WTC11 (cell line): ENCODE results near the gene RARA.

Source experiments
- CREM ChIP-seq: sonication (generic); formaldehyde crosslinking; IDR thresholded peaks from 2 replicates; pipeline ENCODE4 v1.8.1; 2022; ENCODE audit warnings: mild to moderate bottlenecking, missing genetic modification reagents, moderate library complexity
- NR1H2 ChIP-seq: sonication (generic); formaldehyde crosslinking; IDR thresholded peaks from 2 replicates; pipeline ENCODE4 v1.9.0; 2021; ENCODE audit warnings: mild to moderate bottlenecking, moderate library complexity, missing genetic modification reagents
- NR2C2 ChIP-seq: sonication (generic); formaldehyde crosslinking; IDR thresholded peaks from 2 replicates; pipeline ENCODE4 v1.8.0; 2022; ENCODE audit warnings: mild to moderate bottlenecking, missing genetic modification reagents
- TCF7 ChIP-seq: sonication (generic); formaldehyde crosslinking; IDR thresholded peaks from 2 replicates; pipeline ENCODE4 v1.8.0; 2022; ENCODE audit warnings: mild to moderate bottlenecking, low read depth, missing genetic modification reagents, moderate library complexity
- TP53 ChIP-seq: sonication (generic); formaldehyde crosslinking; IDR thresholded peaks from 2 replicates; pipeline ENCODE4 v1.8.1; 2023; ENCODE audit warnings: mild to moderate bottlenecking, missing genetic modification reagents
- TF ChIP-seq, protein P1 (sequence below): fragments of 200-600 bp; IDR thresholded peaks from 2 replicates; pipeline ENCODE4 v1.8.0; 2022; ENCODE audit warnings: antibody characterized with exemption
- TF ChIP-seq, protein P2 (sequence below): sonication (generic); formaldehyde crosslinking; IDR thresholded peaks from 2 replicates; pipeline ENCODE4 v1.8.0; 2023; ENCODE audit warnings: missing genetic modification reagents, mild to moderate bottlenecking, borderline replicate concordance
- TF ChIP-seq, protein P3 (sequence below): sonication (generic); formaldehyde crosslinking; IDR thresholded peaks from 2 replicates; pipeline ENCODE4 v1.8.1; 2023; ENCODE audit warnings: mild to moderate bottlenecking, missing genetic modification reagents, moderate library complexity
- TF ChIP-seq, protein P4 (sequence below): sonication (generic); formaldehyde crosslinking; IDR thresholded peaks from 2 replicates; pipeline ENCODE4 v1.8.1; 2023; ENCODE audit warnings: mild to moderate bottlenecking, moderate library complexity, missing genetic modification reagents
- TF ChIP-seq, protein P5 (sequence below): sonication (generic); formaldehyde crosslinking; conservative IDR thresholded peaks from 2 replicates; pipeline ENCODE4 v1.8.1; 2023; ENCODE audit warnings: mild to moderate bottlenecking, low read depth, missing genetic modification reagents, moderate library complexity
- TF ChIP-seq, protein P6 (sequence below): fragments of 250-450 bp; sonication (Bioruptor Pico); IDR thresholded peaks from 2 replicates; pipeline ENCODE4 v1.8.0; 2021; ENCODE audit warnings: mild to moderate bottlenecking

DNA sequence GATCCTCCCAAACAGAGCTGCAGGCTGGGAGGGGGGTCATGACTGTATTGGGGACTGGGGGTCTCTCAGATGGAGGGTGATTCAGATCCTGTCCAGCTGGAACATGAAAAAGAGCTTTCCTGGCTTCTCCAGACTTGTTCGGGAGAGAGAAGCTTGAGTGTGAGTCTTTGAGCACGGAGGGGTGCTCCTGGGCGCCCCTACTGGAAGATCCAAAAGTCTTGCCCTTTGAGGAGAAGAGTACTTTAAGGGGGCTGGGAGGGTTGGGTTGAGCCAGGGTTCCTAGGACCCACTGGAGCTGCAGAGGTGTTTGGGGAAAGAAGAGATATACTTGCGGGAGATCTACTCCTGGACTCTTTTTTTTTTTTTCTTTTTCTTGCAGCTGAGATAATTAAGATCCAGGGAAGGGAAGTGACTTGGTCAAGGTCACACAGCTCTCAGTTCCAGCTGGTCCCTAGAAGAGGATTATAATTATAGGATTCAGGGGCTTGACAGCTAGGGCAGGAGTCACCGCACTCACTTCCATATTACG, 8.4 kb downstream of the RARA start:
- TF ChIP-seq TP53 (no peak), CREM (CRISPR knock-in tag) (no peak), NR1H2 (CRISPR knock-in tag) (no peak), TCF7 (CRISPR knock-in tag) (no peak), NR2C2 (no peak)
- TF ChIP-seq, protein P1, sequence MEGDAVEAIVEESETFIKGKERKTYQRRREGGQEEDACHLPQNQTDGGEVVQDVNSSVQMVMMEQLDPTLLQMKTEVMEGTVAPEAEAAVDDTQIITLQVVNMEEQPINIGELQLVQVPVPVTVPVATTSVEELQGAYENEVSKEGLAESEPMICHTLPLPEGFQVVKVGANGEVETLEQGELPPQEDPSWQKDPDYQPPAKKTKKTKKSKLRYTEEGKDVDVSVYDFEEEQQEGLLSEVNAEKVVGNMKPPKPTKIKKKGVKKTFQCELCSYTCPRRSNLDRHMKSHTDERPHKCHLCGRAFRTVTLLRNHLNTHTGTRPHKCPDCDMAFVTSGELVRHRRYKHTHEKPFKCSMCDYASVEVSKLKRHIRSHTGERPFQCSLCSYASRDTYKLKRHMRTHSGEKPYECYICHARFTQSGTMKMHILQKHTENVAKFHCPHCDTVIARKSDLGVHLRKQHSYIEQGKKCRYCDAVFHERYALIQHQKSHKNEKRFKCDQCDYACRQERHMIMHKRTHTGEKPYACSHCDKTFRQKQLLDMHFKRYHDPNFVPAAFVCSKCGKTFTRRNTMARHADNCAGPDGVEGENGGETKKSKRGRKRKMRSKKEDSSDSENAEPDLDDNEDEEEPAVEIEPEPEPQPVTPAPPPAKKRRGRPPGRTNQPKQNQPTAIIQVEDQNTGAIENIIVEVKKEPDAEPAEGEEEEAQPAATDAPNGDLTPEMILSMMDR = no peak
- TF ChIP-seq, protein P2, sequence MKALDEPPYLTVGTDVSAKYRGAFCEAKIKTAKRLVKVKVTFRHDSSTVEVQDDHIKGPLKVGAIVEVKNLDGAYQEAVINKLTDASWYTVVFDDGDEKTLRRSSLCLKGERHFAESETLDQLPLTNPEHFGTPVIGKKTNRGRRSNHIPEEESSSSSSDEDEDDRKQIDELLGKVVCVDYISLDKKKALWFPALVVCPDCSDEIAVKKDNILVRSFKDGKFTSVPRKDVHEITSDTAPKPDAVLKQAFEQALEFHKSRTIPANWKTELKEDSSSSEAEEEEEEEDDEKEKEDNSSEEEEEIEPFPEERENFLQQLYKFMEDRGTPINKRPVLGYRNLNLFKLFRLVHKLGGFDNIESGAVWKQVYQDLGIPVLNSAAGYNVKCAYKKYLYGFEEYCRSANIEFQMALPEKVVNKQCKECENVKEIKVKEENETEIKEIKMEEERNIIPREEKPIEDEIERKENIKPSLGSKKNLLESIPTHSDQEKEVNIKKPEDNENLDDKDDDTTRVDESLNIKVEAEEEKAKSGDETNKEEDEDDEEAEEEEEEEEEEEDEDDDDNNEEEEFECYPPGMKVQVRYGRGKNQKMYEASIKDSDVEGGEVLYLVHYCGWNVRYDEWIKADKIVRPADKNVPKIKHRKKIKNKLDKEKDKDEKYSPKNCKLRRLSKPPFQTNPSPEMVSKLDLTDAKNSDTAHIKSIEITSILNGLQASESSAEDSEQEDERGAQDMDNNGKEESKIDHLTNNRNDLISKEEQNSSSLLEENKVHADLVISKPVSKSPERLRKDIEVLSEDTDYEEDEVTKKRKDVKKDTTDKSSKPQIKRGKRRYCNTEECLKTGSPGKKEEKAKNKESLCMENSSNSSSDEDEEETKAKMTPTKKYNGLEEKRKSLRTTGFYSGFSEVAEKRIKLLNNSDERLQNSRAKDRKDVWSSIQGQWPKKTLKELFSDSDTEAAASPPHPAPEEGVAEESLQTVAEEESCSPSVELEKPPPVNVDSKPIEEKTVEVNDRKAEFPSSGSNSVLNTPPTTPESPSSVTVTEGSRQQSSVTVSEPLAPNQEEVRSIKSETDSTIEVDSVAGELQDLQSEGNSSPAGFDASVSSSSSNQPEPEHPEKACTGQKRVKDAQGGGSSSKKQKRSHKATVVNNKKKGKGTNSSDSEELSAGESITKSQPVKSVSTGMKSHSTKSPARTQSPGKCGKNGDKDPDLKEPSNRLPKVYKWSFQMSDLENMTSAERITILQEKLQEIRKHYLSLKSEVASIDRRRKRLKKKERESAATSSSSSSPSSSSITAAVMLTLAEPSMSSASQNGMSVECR = no peak
- TF ChIP-seq, protein P3, sequence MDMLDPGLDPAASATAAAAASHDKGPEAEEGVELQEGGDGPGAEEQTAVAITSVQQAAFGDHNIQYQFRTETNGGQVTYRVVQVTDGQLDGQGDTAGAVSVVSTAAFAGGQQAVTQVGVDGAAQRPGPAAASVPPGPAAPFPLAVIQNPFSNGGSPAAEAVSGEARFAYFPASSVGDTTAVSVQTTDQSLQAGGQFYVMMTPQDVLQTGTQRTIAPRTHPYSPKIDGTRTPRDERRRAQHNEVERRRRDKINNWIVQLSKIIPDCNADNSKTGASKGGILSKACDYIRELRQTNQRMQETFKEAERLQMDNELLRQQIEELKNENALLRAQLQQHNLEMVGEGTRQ (CRISPR knock-in tag) = no peak
- TF ChIP-seq, protein P4, sequence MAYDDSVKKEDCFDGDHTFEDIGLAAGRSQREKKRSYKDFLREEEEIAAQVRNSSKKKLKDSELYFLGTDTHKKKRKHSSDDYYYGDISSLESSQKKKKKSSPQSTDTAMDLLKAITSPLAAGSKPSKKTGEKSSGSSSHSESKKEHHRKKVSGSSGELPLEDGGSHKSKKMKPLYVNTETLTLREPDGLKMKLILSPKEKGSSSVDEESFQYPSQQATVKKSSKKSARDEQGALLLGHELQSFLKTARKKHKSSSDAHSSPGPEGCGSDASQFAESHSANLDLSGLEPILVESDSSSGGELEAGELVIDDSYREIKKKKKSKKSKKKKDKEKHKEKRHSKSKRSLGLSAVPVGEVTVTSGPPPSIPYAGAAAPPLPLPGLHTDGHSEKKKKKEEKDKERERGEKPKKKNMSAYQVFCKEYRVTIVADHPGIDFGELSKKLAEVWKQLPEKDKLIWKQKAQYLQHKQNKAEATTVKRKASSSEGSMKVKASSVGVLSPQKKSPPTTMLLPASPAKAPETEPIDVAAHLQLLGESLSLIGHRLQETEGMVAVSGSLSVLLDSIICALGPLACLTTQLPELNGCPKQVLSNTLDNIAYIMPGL = no peak
- TF ChIP-seq, protein P5, sequence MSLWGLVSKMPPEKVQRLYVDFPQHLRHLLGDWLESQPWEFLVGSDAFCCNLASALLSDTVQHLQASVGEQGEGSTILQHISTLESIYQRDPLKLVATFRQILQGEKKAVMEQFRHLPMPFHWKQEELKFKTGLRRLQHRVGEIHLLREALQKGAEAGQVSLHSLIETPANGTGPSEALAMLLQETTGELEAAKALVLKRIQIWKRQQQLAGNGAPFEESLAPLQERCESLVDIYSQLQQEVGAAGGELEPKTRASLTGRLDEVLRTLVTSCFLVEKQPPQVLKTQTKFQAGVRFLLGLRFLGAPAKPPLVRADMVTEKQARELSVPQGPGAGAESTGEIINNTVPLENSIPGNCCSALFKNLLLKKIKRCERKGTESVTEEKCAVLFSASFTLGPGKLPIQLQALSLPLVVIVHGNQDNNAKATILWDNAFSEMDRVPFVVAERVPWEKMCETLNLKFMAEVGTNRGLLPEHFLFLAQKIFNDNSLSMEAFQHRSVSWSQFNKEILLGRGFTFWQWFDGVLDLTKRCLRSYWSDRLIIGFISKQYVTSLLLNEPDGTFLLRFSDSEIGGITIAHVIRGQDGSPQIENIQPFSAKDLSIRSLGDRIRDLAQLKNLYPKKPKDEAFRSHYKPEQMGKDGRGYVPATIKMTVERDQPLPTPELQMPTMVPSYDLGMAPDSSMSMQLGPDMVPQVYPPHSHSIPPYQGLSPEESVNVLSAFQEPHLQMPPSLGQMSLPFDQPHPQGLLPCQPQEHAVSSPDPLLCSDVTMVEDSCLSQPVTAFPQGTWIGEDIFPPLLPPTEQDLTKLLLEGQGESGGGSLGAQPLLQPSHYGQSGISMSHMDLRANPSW (CRISPR knock-in tag) = no peak
- TF ChIP-seq, protein P6, sequence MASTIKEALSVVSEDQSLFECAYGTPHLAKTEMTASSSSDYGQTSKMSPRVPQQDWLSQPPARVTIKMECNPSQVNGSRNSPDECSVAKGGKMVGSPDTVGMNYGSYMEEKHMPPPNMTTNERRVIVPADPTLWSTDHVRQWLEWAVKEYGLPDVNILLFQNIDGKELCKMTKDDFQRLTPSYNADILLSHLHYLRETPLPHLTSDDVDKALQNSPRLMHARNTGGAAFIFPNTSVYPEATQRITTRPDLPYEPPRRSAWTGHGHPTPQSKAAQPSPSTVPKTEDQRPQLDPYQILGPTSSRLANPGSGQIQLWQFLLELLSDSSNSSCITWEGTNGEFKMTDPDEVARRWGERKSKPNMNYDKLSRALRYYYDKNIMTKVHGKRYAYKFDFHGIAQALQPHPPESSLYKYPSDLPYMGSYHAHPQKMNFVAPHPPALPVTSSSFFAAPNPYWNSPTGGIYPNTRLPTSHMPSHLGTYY (CRISPR knock-in tag) = no peak
